SH-SY5Y (cell line): Measurements from ENCODE around the gene SV2C.

ENCODE experiments used
- GATA2 ChIP-seq: IDR thresholded peaks from 2 replicates; pipeline ENCODE4 v1.6.1; 2011; ENCODE audit warnings: mild to moderate bottlenecking, low read depth, low read length
- GATA3 ChIP-seq: IDR thresholded peaks from 2 replicates; pipeline ENCODE4 v1.6.1; 2011; ENCODE audit warnings: low read depth, mild to moderate bottlenecking, low read length, moderate library complexity

- TF ChIP-seq GATA2 (no peak), GATA3 (no peak)
These were observed 293.7 kb downstream of the SV2C start for GRCh38 chr5:76376866-76377230.
